GM23248 (cell line): ENCODE results near the gene CNRIP1. TPM values are rescaled to one million over a fixed set of nuclear protein-coding genes. Genes with fewer than 3 reads are reported as not detected.

ENCODE experiments used
- DNase-seq: peaks from one replicate; pipeline ENCODE4 v3.0.0-alpha.2; 2015
- H2AFZ ChIP-seq: fragments of 200-600 bp; sonication (generic); 2 replicates; pipeline ENCODE4 v1.6.1; 2016; ENCODE audit warnings: antibody characterized with exemption
- H3F3A ChIP-seq: fragments of 200-600 bp; sonication (generic); 2 replicates; pipeline ENCODE4 v1.6.1; 2016; ENCODE audit warnings: mild to moderate bottlenecking, antibody characterized with exemption, mixed run types; ENCODE audit not compliant: insufficient read depth
- H3K27ac ChIP-seq: fragments of 200-600 bp; sonication (generic); 2 replicates; pipeline ENCODE4 v1.5.1; 2016; ENCODE audit warnings: mild to moderate bottlenecking
- H3K27me3 ChIP-seq: fragments of 200-600 bp; sonication (generic); replicated peaks from 2 replicates; pipeline ENCODE4 v1.6.1; 2016; ENCODE audit warnings: mild to moderate bottlenecking; ENCODE audit not compliant: insufficient read depth
- H3K36me3 ChIP-seq: fragments of 200-600 bp; sonication (generic); 2 replicates; pipeline ENCODE4 v1.6.1; 2016; ENCODE audit warnings: low read depth, mild to moderate bottlenecking
- H3K4me1 ChIP-seq: fragments of 200-600 bp; sonication (generic); 2 replicates; pipeline ENCODE4 v1.6.1; 2016; ENCODE audit warnings: mild to moderate bottlenecking; ENCODE audit not compliant: insufficient read depth
- H3K4me2 ChIP-seq: fragments of 200-600 bp; sonication (generic); one replicate; pipeline ENCODE4 v1.6.1; 2016; ENCODE audit warnings: mild to moderate bottlenecking; ENCODE audit not compliant: unreplicated experiment
- H3K4me3 ChIP-seq: fragments of 200-600 bp; sonication (generic); 2 replicates; pipeline ENCODE4 v1.5.1; 2016; ENCODE audit warnings: mild to moderate bottlenecking
- H3K79me2 ChIP-seq: fragments of 200-600 bp; sonication (generic); 2 replicates; pipeline ENCODE4 v1.6.1; 2016; ENCODE audit warnings: mild to moderate bottlenecking; ENCODE audit not compliant: insufficient read depth
- H3K9ac ChIP-seq: fragments of 200-600 bp; sonication (generic); 2 replicates; pipeline ENCODE4 v1.6.1; 2016; ENCODE audit warnings: mild to moderate bottlenecking
- H3K9me2 ChIP-seq: fragments of 200-600 bp; sonication (generic); 2 replicates; pipeline ENCODE4 v1.6.1; 2016; ENCODE audit warnings: mixed run types, mild to moderate bottlenecking, moderate library complexity; ENCODE audit not compliant: insufficient read depth
- H3K9me3 ChIP-seq: fragments of 200-600 bp; sonication (generic); one replicate; pipeline ENCODE4 v1.6.1; 2017; ENCODE audit warnings: low read depth
- H4K20me1 ChIP-seq: fragments of 200-600 bp; sonication (generic); 2 replicates; pipeline ENCODE4 v1.6.0; 2016; ENCODE audit not compliant: insufficient read depth
- EZH2 ChIP-seq: fragments of 200-600 bp; sonication (generic); IDR thresholded peaks from 2 replicates; pipeline ENCODE4 v1.6.1; 2018; ENCODE audit warnings: antibody characterized with exemption, mild to moderate bottlenecking; ENCODE audit not compliant: insufficient read depth, poor library complexity, severe bottlenecking
- EZH2phosphoT487 ChIP-seq: fragments of 200-600 bp; sonication (generic); IDR thresholded peaks from 2 replicates; pipeline ENCODE4 v1.6.1; 2018; ENCODE audit warnings: antibody characterized with exemption, moderate library complexity, mild to moderate bottlenecking, low read depth; ENCODE audit not compliant: insufficient read depth
- WGBS, 2 experiments: methylation state at CpG; one replicate each; pipeline ENCODE4 v1.1.6; 2015 to 2017; ENCODE audit warnings: low lambda C conversion rate in 2 of 2, low coverage in 1 of 2; ENCODE audit errors: missing lambda C conversion rate in 2 of 2; 5-methylcytosine and 5-hydroxymethylcytosine counted together
- in situ Hi-C: fragments of 300-500 bp; cut with MboI; formaldehyde crosslinking; loops from 2 replicates; pipeline ENCODE4 v1.15.0; 2020
- polyA plus RNA-seq: library from polyadenylated mRNA; unstranded; fragments of >200 nt; fragmentation: Nextera tagmentation; extraction: Ambion mirVana; gene quantifications from 2 replicates; pipeline ENCODE4 v1.2.1, GENCODE V29; 2016
- total RNA-seq: library from RNA; depleted of rRNA; stranded (reverse); fragments of >200 nt; shearing (Covaris generic); gene quantifications from 2 replicates; pipeline ENCODE4 v1.2.3, GENCODE V29; 2014

The CNRIP1 gene
- total and polyA plus RNA-seq, 2 experiments from 2014 or later: 37.7 to 41.5 TPM

GRCh38 chr2:68336192-68336591, 16.4 kb upstream of the CNRIP1 start:
- Histone ChIP-seq H2AFZ (no peak overlapping the region), H3K9me2 (no peaks in the 10 kb centered on the region), H3K9me3 (no peaks in the 10 kb centered on the region), H4K20me1 (no peaks in the 10 kb centered on the region), H3K27me3 (peaks cover 9% of the 10 kb centered on the region; the same call in 1 of the 2 replicates), H3F3A (peaks cover 11% of the 10 kb centered on the region; the same call in 1 of the 2 replicates), H3K9ac (no peak overlapping the region), H3K4me3 (no peak overlapping the region), H3K4me1 (peaks cover 7% of the 10 kb centered on the region), H3K27ac (no peak overlapping the region), H3K36me3 (no peaks in the 10 kb centered on the region), H3K4me2 (no peak overlapping the region), H3K79me2 (no peaks in the 10 kb centered on the region)
- TF ChIP-seq EZH2phosphoT487 (no peak), EZH2 (no peak)
- DNase-seq: peak; percentile 42
- in situ Hi-C loops: no loop called here
- 21 to 31% methylated on average over 1 of the region's 1 CpG for WGBS, 2 experiments

DNA sequence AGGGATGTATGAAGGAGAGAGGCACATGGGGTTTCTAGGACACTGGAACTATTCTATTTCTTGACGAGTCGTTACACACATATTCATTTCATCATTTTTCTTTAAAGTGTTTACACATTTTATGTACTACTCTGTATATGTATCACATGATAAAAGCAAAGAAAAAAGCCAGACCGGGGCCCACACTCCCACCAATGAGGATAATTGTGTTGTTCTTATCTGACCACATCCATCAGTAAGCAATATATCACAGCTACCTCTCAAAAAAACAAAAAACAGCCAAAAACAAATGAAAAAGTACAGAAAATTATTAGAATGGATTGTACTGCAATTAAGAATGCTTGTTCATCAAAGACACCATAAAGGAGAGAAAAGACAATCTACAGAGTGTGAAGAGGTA, 14.2 kb upstream of the CNRIP1 start:
- Histone ChIP-seq H3K79me2 (no peaks in the 10 kb centered on the region), H3K36me3 (no peaks in the 10 kb centered on the region), H3K27ac (no peak overlapping the region), H2AFZ (no peak overlapping the region), H3K27me3 (no peaks in the 10 kb centered on the region), H3K4me3 (no peak overlapping the region), H3K9me2 (no peaks in the 10 kb centered on the region), H3K4me2 (no peak overlapping the region), H3K9me3 (no peaks in the 10 kb centered on the region), H3K4me1 (peaks cover 7% of the 10 kb centered on the region), H3K9ac (no peak overlapping the region), H3F3A (peaks cover 11% of the 10 kb centered on the region; the same call in 1 of the 2 replicates), H4K20me1 (no peaks in the 10 kb centered on the region)
- 62 to 66% methylated on average over 3 of the region's 3 CpGs for WGBS, 2 experiments
- DNase-seq: no peak
- in situ Hi-C loops: no loop called here
- TF ChIP-seq EZH2 (no peak), EZH2phosphoT487 (no peak)

DNA sequence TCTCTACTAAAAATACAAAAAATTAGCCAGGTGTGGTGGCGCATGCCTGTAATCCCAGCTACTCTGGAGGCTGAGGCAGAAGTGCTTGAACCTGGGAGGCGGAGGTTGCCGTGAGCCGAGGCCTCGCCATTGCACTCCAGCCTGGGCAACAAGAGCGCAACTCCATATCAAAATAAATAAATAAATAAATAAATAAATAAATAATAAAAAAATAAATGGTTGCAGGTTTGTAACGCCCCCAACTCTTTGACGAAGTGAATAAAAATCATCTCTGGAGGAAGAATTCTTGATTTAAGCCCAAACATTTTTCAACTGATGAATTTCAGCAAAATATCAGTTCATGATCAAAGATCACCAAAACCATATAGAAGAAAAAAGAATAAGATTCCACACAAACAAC, 13.3 kb upstream of the CNRIP1 start:
- Histone ChIP-seq H3K4me1 (peaks cover 7% of the 10 kb centered on the region), H3K4me2 (no peak overlapping the region), H3F3A (peaks cover 11% of the 10 kb centered on the region; the same call in 1 of the 2 replicates), H3K27ac (no peak overlapping the region), H4K20me1 (no peaks in the 10 kb centered on the region), H3K79me2 (no peaks in the 10 kb centered on the region), H3K36me3 (no peaks in the 10 kb centered on the region), H3K9me3 (no peaks in the 10 kb centered on the region), H3K9me2 (no peaks in the 10 kb centered on the region), H2AFZ (no peak overlapping the region), H3K4me3 (no peak overlapping the region), H3K9ac (no peak overlapping the region), H3K27me3 (no peaks in the 10 kb centered on the region)
- no peak for DNase-seq
- no peak for TF ChIP-seq EZH2phosphoT487
- TF ChIP-seq EZH2: no peak
- in situ Hi-C loops: no loop called here
- WGBS, 2 experiments: 83 to 85% methylated on average over 8 of the region's 8 CpGs

DNA sequence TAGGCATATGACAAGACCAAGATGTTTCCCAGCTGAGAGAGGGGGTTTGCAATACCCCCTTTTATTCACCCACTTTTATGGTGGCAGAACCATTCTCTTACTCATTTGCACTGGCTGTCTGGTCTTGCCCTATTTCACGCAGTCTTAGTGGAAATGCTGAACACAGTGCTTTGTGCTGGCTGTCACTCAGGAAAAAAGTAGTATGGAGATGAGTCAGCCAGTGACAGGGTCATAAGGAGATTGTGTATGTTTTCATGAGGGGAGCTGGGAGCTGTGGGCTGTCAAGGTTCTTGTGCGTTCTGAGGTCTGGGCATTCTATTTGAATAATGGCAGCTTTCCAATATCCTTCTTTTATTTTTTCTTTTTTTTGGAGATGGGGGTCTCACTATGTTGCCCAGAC, 10.9 kb upstream of the CNRIP1 start:
- no peaks in the 10 kb centered on the region for H3K9me2 ChIP-seq
- no peaks in the 10 kb centered on the region for H3K4me1 ChIP-seq
- H2AFZ ChIP-seq: no peak overlapping the region
- peaks cover under 1% of the 10 kb centered on the region; the same call in 1 of the 2 replicates for H3F3A ChIP-seq
- H3K79me2 ChIP-seq: no peaks in the 10 kb centered on the region
- 70 to 71% methylated on average over 2 of the region's 2 CpGs for WGBS, 2 experiments
- no peaks in the 10 kb centered on the region for H3K9me3 ChIP-seq
- no peak overlapping the region for H3K9ac ChIP-seq
- TF ChIP-seq EZH2 (no peak), EZH2phosphoT487 (no peak)
- H3K27ac ChIP-seq: no peak overlapping the region
- peak; percentile 12 for DNase-seq
- H3K36me3 ChIP-seq: no peaks in the 10 kb centered on the region
- H3K4me3 ChIP-seq: no peak overlapping the region
- no peak overlapping the region for H3K4me2 ChIP-seq
- H4K20me1 ChIP-seq: no peaks in the 10 kb centered on the region
- in situ Hi-C loops: no loop called here
- no peaks in the 10 kb centered on the region for H3K27me3 ChIP-seq

DNA sequence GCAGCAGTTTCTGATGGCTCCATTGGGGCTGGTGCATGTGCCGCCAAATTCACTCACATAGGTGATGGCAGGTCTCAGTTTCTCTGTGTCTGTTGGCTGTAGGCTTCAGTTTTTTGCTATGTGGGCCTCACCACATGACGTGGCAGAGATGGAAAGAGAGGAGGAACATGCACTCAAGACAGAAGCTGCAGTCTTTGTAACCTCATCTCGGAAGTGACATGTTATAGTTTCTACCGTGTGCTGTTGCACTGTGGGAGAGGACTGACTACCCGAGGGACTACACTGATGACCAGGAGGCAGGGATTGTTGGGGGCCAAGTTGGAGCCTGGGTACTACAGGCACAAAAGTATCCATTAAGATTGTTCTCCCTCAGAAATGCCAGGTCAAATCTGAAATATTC, 9.2 kb upstream of the CNRIP1 start:
- Histone ChIP-seq H3K36me3 (no peaks in the 10 kb centered on the region), H4K20me1 (no peaks in the 10 kb centered on the region), H3K27ac (no peak overlapping the region), H2AFZ (peak overlapping the region; percentile 17; the same call in 1 of the 2 replicates), H3K4me3 (no peak overlapping the region), H3K9ac (no peak overlapping the region), H3K27me3 (no peaks in the 10 kb centered on the region), H3K9me2 (no peaks in the 10 kb centered on the region), H3F3A (no peaks in the 10 kb centered on the region), H3K4me1 (no peaks in the 10 kb centered on the region), H3K79me2 (no peaks in the 10 kb centered on the region), H3K9me3 (no peaks in the 10 kb centered on the region), H3K4me2 (no peak overlapping the region)
- 26 to 37% methylated on average over 5 of the region's 5 CpGs for WGBS, 2 experiments
- in situ Hi-C loops: no loop called here
- no peak for TF ChIP-seq EZH2phosphoT487
- TF ChIP-seq EZH2: no peak
- no peak for DNase-seq
